ENCODE results near the gene DYRK3. TPM values are rescaled to one million over a fixed set of nuclear protein-coding genes. Genes with fewer than 3 reads are reported as not detected.
"Not testable (repeated sequence)": the region's sequence is repeated elsewhere in the genome, so short reads cannot be mapped to it uniquely, and the experiment has no call there.

The DYRK3 gene
- polyA plus RNA-seq, 1 donor (not counting 4 experiments of a cell fraction or from before 2014, with no cell fraction given), result 15.0 TPM

DNA sequence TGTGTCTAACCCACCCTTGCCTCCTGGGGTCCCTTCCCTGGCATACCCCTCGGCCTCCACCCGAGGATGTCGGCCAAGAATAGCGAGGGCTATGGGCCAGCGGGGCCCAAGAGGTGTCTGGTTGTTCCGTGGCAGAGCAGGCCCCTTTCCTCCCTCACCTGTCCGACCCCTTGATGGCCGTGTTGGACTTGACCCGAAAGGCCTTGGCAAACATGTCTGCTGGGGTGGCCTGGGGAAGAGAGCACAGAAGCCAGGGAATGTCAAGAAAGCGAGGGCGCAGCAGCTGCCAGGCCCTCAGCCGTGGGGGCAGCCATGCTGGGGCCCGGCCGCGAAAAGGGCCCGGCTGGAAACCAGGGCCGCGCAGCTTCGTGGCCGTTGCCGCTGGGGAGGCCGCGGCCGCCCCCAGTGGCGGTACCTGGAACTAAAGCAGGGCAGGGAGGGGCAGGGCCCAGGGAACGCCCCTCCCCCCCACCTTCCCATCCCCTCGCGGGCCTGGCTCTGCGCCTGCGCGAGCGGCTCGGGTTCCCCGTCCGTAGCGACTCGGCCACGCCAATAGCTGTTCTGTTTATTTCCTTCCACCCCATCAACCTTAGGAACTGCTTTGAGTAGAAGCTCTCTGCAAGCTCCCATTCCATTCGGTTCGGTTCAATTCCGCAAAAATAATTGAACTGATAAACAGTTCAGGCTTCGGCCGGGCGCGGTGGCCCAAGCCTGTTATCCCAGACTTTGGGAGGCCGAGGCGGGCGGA is 23.0 kb upstream of the DYRK3 start, which contains the start of gene EIF2D:
EIF2D (minus strand) TSS at position 337 of the 748 bp plus-strand sequence; CDS start at position 214, 123 bp downstream.
- FAIRE-seq (no peak), DNase-seq (ENCODE audit: low read depth, low spot score) (no peak)
- Histone ChIP-seq H3K79me2 (ENCODE audit: control insufficient read depth, insufficient read depth, low read length) (peaks cover 17% of the 10 kb centered on the region), H3K4me1 (ENCODE audit: control insufficient read depth, extremely low read depth, insufficient read depth, low read length) (peaks cover 8% of the 10 kb centered on the region), H3K9ac (ENCODE audit: control insufficient read depth, extremely low read depth, insufficient read depth, low read length) (peak within 1 kb of the TSS; percentile 98), H3K9me1 (ENCODE audit: control insufficient read depth, extremely low read depth, insufficient read depth, low read length) (no peaks in the 10 kb centered on the region), H4K20me1 (ENCODE audit: control insufficient read depth, extremely low read depth, insufficient read depth, low read length) (no peaks in the 10 kb centered on the region), H3K27me3 (ENCODE audit: control insufficient read depth, extremely low read depth, insufficient read depth, low read length) (no peaks in the 10 kb centered on the region), H3K27ac (ENCODE audit: control insufficient read depth, insufficient read depth, low read length) (peak within 1 kb of the TSS; percentile 94), H3K9me3 (ENCODE audit: control insufficient read depth, low read depth, low read length) (no peaks in the 10 kb centered on the region), H3K4me3 (ENCODE audit: control insufficient read depth in 2 of 3, extremely low read depth in 1 of 3, insufficient read depth in 2 of 3, low read depth in 1 of 3, low read length in 3 of 3) (peak within 1 kb of the TSS; percentile 62 to 90 (median 89)), H2AFZ (ENCODE audit: control insufficient read depth, low read length) (peak within 1 kb of the TSS; percentile 99), H3K4me2 (ENCODE audit: control insufficient read depth, extremely low read depth, insufficient read depth, low read depth, low read length) (peak within 1 kb of the TSS; percentile 89), H3K36me3 (ENCODE audit: control insufficient read depth in 2 of 2, extremely low read depth in 1 of 2, insufficient read depth in 2 of 2, low read length in 2 of 2) (peaks cover 7 to 13% of the 10 kb centered on the region in 2 experiments)
- TF ChIP-seq EZH2 (IDR thresholded peaks at IDR 0.05; ENCODE audit: low read length), result no peak
- TF ChIP-seq, protein P1, sequence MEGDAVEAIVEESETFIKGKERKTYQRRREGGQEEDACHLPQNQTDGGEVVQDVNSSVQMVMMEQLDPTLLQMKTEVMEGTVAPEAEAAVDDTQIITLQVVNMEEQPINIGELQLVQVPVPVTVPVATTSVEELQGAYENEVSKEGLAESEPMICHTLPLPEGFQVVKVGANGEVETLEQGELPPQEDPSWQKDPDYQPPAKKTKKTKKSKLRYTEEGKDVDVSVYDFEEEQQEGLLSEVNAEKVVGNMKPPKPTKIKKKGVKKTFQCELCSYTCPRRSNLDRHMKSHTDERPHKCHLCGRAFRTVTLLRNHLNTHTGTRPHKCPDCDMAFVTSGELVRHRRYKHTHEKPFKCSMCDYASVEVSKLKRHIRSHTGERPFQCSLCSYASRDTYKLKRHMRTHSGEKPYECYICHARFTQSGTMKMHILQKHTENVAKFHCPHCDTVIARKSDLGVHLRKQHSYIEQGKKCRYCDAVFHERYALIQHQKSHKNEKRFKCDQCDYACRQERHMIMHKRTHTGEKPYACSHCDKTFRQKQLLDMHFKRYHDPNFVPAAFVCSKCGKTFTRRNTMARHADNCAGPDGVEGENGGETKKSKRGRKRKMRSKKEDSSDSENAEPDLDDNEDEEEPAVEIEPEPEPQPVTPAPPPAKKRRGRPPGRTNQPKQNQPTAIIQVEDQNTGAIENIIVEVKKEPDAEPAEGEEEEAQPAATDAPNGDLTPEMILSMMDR (optimal IDR thresholded peaks at IDR 0.05 in 1 of 3, IDR thresholded peaks at IDR 0.05 in 1 of 3, conservative IDR thresholded peaks at IDR 0.05 in 1 of 3; ENCODE audit: extremely low read depth in 1 of 3, insufficient read depth in 2 of 3, low read length in 3 of 3), result peak; percentile 59 to 98 (median 88)
- dilution Hi-C loops (cut with MboI; ENCODE audit: extremely low pct_ligation_motif_present, low sequenced_read_pairs), result no loop called here

DNA sequence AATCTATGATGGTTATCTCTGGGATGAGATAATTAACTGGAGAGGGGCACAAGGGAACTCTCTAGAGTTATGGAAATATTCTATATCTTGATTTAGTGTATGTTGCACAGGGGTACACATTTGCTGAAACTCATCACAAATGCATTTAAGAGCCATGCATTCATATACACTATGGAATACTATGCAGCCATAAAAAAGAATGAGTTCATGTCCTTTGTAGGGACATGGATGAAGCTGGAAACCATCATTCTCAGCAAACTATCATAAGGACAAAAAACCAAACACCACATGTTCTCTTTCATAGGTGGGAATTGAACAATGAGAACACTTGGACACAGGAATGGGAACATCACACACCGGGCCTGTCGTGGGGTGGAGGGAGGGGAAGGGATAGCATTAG is 8.9 kb upstream of the DYRK3 start:
- H2AFZ ChIP-seq (ENCODE audit: control insufficient read depth, low read length); H3K4me1 ChIP-seq (ENCODE audit: control insufficient read depth, extremely low read depth, insufficient read depth, low read length); H3K79me2 ChIP-seq (ENCODE audit: control insufficient read depth, insufficient read depth, low read length); H3K9me3 ChIP-seq (ENCODE audit: control insufficient read depth, low read depth, low read length); H3K36me3 ChIP-seq (ENCODE audit: control insufficient read depth in 2 of 2, extremely low read depth in 1 of 2, insufficient read depth in 2 of 2, low read length in 2 of 2); H3K4me3 ChIP-seq (ENCODE audit: control insufficient read depth in 2 of 3, extremely low read depth in 1 of 3, insufficient read depth in 2 of 3, low read depth in 1 of 3, low read length in 3 of 3); FAIRE-seq; H3K9me1 ChIP-seq (ENCODE audit: control insufficient read depth, extremely low read depth, insufficient read depth, low read length); H3K27ac ChIP-seq (ENCODE audit: control insufficient read depth, insufficient read depth, low read length); H4K20me1 ChIP-seq (ENCODE audit: control insufficient read depth, extremely low read depth, insufficient read depth, low read length); dilution Hi-C loops (cut with MboI; ENCODE audit: extremely low pct_ligation_motif_present, low sequenced_read_pairs); H3K27me3 ChIP-seq (ENCODE audit: control insufficient read depth, extremely low read depth, insufficient read depth, low read length); H3K4me2 ChIP-seq (ENCODE audit: control insufficient read depth, extremely low read depth, insufficient read depth, low read depth, low read length); DNase-seq (ENCODE audit: low read depth, low spot score); H3K9ac ChIP-seq (ENCODE audit: control insufficient read depth, extremely low read depth, insufficient read depth, low read length): not testable (repeated sequence)

All from keratinocyte (primary cell).